ENCODE data around the gene DCAF6.

DCAF6 gene

DNA sequence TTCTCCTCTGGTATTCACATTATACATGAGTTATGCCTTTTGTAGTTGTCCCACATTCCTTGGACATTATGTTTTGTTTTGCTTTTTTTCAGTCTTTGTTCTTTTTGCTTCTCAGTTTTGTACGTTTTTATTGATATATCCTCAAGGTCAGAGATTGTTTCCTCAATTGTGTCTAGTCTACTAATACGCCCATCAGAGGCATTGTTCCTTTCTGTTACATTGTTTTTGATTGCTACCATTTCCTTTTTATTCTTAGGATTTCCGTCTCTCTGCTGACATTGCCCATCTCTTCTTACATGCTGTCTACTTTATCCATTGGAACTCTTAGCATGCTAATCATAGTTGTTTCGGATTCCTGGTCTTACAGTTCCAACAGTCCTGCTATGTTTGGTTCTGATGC, 28.2 kb downstream of the DCAF6 start:
- no peak for TF ChIP-seq CTCF (IDR thresholded peaks at IDR 0.05; ENCODE audit: borderline replicate concordance, control extremely low read depth, extremely low read depth, insufficient read depth, missing control alignments)
- no peak for DNase-seq (ENCODE audit: low spot score)
- in situ Hi-C loops (cut with MboI; ENCODE audit: low sequenced_read_pairs, unreplicated experiment): no loop called here

DNA sequence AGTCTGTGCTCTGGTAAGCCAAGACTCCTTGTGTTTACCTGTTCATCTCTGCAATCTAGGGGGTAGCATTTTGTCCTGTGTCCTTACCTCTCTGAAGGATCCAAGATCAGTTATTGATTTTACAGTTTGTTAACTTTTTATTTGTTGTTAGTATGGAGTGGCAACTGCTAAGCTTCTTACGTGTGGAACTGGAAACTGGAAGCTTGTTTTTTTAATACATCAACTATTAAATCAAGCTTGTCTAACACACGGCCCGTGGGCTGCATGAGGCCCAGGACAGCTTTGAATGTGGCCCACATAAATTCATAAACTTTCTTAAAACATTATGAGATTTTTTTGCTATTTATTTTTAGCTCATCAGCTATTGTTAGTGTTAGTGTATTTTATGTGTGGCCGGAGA, 29.6 kb downstream of the DCAF6 start:
- no peak for DNase-seq (ENCODE audit: low spot score)
- no peak for TF ChIP-seq CTCF (IDR thresholded peaks at IDR 0.05; ENCODE audit: borderline replicate concordance, control extremely low read depth, extremely low read depth, insufficient read depth, missing control alignments)
- in situ Hi-C loops (cut with MboI; ENCODE audit: low sequenced_read_pairs, unreplicated experiment): no loop called here

DNA sequence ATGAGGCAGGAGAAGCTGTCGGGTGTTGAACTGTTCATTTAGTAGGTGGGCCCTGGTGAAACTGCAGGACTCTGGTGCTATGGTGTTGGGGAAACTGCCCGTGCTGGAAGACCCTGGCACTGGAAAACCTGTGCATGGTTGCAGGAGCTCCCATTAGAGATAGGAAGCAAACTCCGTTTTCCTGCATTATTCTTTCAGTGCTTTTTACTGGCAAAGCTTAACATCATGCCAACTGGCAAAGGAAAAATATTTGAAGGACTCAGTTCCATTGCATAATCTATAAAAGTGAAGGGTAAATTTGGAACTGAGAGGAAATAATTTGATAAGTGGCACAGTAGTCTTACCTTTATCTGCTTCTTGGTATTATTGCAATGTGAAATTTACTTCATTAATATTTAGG, 32.1 kb downstream of the DCAF6 start:
- in situ Hi-C loops (cut with MboI; ENCODE audit: low sequenced_read_pairs, unreplicated experiment): no loop called here
- no peak for TF ChIP-seq CTCF (IDR thresholded peaks at IDR 0.05; ENCODE audit: borderline replicate concordance, control extremely low read depth, extremely low read depth, insufficient read depth, missing control alignments)
- no peak for DNase-seq (ENCODE audit: low spot score)

DNA sequence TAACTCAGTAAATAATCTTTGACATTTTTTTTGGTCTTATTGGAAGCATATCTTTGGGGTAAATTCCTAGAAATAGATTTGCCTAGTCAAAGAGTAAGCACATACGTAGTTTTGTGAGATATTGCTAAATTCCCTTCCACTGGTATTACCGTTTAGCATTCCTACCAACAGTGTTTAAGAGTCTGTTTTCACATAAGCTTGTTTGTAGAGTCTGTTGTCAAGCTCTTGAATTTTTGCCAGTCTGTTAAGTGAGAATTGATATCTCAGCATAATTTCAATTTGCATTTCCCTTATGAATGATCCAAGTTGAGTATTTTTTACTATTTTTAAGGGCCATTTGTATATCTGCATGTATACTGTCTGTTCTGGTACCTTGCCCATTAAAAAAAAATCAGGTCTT, 37.3 kb downstream of the DCAF6 start:
- in situ Hi-C loops (cut with MboI; ENCODE audit: low sequenced_read_pairs, unreplicated experiment): no loop called here
- DNase-seq (ENCODE audit: low spot score): no peak
- TF ChIP-seq CTCF (IDR thresholded peaks at IDR 0.05; ENCODE audit: borderline replicate concordance, control extremely low read depth, extremely low read depth, insufficient read depth, missing control alignments): no peak

- in situ Hi-C loops (cut with MboI; ENCODE audit: low sequenced_read_pairs, unreplicated experiment): no loop called here
- no peak for DNase-seq (ENCODE audit: low spot score)
- no peak for TF ChIP-seq CTCF (IDR thresholded peaks at IDR 0.05; ENCODE audit: borderline replicate concordance, control extremely low read depth, extremely low read depth, insufficient read depth, missing control alignments)
Measured at GRCh38 chr1:167974698-167975097, 38.2 kb downstream of the DCAF6 start.

- no peak for TF ChIP-seq CTCF (IDR thresholded peaks at IDR 0.05; ENCODE audit: borderline replicate concordance, control extremely low read depth, extremely low read depth, insufficient read depth, missing control alignments)
- no peak for DNase-seq (ENCODE audit: low spot score)
- in situ Hi-C loops (cut with MboI; ENCODE audit: low sequenced_read_pairs, unreplicated experiment): no loop called here
Measured at GRCh38 chr1:167977245-167977644, 40.8 kb downstream of the DCAF6 start.

DNA sequence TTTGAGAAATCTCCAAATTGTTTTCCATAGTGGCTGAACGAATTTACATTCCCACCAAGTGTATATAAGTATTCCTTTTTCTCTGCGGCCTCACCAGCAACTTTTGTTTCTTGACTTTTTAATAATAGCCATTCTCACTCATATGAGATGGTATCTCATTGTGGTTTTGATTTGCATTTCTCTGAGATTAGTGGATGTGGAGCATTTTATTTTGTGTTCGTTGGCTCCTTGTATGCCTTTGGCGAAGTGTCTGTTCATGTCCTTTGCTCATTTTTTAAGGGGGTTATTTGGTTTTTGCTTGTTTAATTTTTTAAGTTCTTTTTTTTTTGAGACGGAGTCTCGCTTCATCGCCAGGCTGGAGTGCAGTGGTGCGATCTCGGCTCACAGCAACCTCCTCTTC, 45.5 kb downstream of the DCAF6 start:
- no peak for TF ChIP-seq CTCF (IDR thresholded peaks at IDR 0.05; ENCODE audit: borderline replicate concordance, control extremely low read depth, extremely low read depth, insufficient read depth, missing control alignments)
- in situ Hi-C loops (cut with MboI; ENCODE audit: low sequenced_read_pairs, unreplicated experiment): no loop called here
- no peak for DNase-seq (ENCODE audit: low spot score)
